Ishikawa (cell line): ENCODE results near the gene CHP1.

Experiments
- CEBPB ChIP-seq: IDR thresholded peaks from 2 replicates; pipeline ENCODE4 v1.6.1; 2012
- CREB1 ChIP-seq: IDR thresholded peaks from 2 replicates; pipeline ENCODE4 v1.6.1; 2012; ENCODE audit warnings: low read depth
- EGR1 ChIP-seq: IDR thresholded peaks from 2 replicates; pipeline ENCODE4 v1.6.1; 2012
- EP300 ChIP-seq: IDR thresholded peaks from 2 replicates; pipeline ENCODE4 v1.6.1; 2012; ENCODE audit warnings: borderline replicate concordance
- FOXM1 ChIP-seq: IDR thresholded peaks from 2 replicates; pipeline ENCODE4 v1.6.1; 2012; ENCODE audit warnings: low read depth, borderline replicate concordance
- MAX ChIP-seq: IDR thresholded peaks from 2 replicates; pipeline ENCODE4 v1.6.1; 2012
- NFIC ChIP-seq: IDR thresholded peaks from 2 replicates; pipeline ENCODE4 v1.6.1; 2012
- RAD21 ChIP-seq: IDR thresholded peaks from 2 replicates; pipeline ENCODE4 v1.6.1; 2012; ENCODE audit warnings: low read depth
- REST ChIP-seq: IDR thresholded peaks from 2 replicates; pipeline ENCODE4 v1.6.1; 2012; ENCODE audit warnings: low read depth, mild to moderate bottlenecking
- TAF1 ChIP-seq: IDR thresholded peaks from 2 replicates; pipeline ENCODE4 v1.6.1; 2012; ENCODE audit warnings: low read depth, mild to moderate bottlenecking
- TCF12 ChIP-seq: IDR thresholded peaks from 2 replicates; pipeline ENCODE4 v1.6.1; 2012; ENCODE audit warnings: low read depth
- TEAD4 ChIP-seq: IDR thresholded peaks from 2 replicates; pipeline ENCODE4 v1.6.1; 2012
- USF1 ChIP-seq: IDR thresholded peaks from 2 replicates; pipeline ENCODE4 v1.6.1; 2012
- YY1 ChIP-seq: IDR thresholded peaks from 2 replicates; pipeline ENCODE4 v1.6.1; 2012; ENCODE audit warnings: low read depth
- ZBTB7A ChIP-seq: IDR thresholded peaks from 2 replicates; pipeline ENCODE4 v1.6.1; 2012; ENCODE audit warnings: low read depth

Gene CHP1

GRCh38 chr15:41203395-41203794 is 27.7 kb upstream of the CHP1 start:
- no peak for TF ChIP-seq MAX
- TF ChIP-seq USF1 = no peak
- TF ChIP-seq EP300 = no peak
- no peak for TF ChIP-seq EGR1
- no peak for TF ChIP-seq REST
- TF ChIP-seq YY1 = no peak
- TF ChIP-seq RAD21 = no peak
- no peak for TF ChIP-seq CREB1
- TF ChIP-seq TAF1 = no peak
- TF ChIP-seq TEAD4 = no peak
- no peak for TF ChIP-seq NFIC
- TF ChIP-seq CEBPB = no peak
- TF ChIP-seq FOXM1 = no peak
- TF ChIP-seq TCF12 = no peak
- TF ChIP-seq ZBTB7A = no peak

- no peak for TF ChIP-seq EP300
- no peak for TF ChIP-seq TCF12
- no peak for TF ChIP-seq REST
- no peak for TF ChIP-seq CEBPB
- TF ChIP-seq USF1 = no peak
Measured at GRCh38 chr15:41205315-41205714, 25.8 kb upstream of the CHP1 start.

- no peak for TF ChIP-seq TAF1
- TF ChIP-seq YY1 = no peak
- TF ChIP-seq TCF12 = no peak
- TF ChIP-seq EP300 = no peak
- no peak for TF ChIP-seq NFIC
- no peak for TF ChIP-seq CEBPB
- TF ChIP-seq REST = no peak
- TF ChIP-seq FOXM1 = no peak
- no peak for TF ChIP-seq ZBTB7A
- no peak for TF ChIP-seq RAD21
- no peak for TF ChIP-seq MAX
- no peak for TF ChIP-seq TEAD4
- TF ChIP-seq CREB1 = no peak
- TF ChIP-seq EGR1 = no peak
- TF ChIP-seq USF1 = no peak
Measured at GRCh38 chr15:41207687-41208448, 23.2 kb upstream of the CHP1 start.

GRCh38 chr15:41215708-41216107 is 15.4 kb upstream of the CHP1 start:
- TF ChIP-seq FOXM1 (no peak), CREB1 (no peak), REST (no peak), USF1 (no peak), ZBTB7A (no peak), YY1 (no peak)
